Measurements from ENCODE around the gene DLG2. TPM values are rescaled to one million over a fixed set of nuclear protein-coding genes. Genes with fewer than 3 reads are reported as not detected.

DLG2 gene
- total RNA-seq, 1 donor from 2014 or later = 14.4 TPM

DNA sequence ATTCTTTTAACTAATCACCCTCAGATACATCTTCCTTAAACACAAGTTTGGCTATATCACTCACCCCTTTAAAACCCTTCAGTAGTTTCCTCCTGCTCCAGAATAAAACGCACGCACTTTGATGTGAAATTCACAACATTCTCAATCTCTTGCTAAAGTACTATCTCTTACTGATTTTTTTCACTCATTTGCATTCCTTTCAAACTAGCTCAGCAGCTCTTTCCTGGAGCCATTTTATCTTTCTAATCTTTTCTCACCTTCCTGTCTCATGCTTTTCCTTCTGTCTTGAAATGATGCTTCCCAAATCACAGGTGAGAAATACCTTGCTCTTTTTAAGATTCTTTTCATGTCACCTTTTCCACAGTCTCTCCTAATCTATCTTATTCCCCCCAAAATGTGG, 1074.4 kb downstream of the DLG2 start:
- no peak for DNase-seq

DNA sequence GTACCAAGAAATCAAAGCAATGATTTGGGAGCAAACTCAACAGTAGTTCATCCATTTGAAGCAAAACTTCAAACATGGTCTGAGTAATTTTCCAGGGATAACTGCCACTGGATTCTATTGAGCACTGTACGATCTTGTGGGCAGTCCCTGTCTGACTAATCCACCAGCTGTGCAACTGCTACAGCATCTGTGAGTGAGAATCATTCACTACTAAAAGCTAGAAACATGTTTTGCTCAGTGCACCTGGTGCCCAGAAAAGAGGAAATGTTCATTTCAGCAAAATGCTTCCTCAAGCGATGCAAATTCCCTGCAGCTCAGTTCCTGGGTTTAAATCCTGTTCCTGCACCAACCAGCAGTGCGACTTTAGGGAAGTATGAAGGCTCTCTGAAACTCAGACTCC, 1077.9 kb downstream of the DLG2 start:
- DNase-seq = peak; percentile 28

DNA sequence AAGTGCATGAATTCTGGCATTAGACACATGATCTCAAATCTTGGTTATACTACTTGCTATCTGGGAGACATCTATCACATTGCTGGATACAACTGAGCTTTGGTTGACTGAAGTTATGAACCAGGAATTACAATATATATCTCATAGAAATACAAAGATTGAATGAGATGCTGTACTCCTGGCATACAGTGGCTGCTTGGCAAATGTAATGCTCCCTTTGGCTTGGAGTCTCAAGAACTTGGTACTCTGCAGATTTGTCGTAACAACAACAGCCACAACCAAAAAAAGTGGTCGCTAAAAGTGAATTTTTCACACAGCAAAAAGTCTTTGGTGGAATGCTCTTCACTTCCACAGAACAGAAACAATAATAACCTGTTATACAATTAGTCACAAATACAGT, 1082.6 kb downstream of the DLG2 start:
- DNase-seq = no peak

DNA sequence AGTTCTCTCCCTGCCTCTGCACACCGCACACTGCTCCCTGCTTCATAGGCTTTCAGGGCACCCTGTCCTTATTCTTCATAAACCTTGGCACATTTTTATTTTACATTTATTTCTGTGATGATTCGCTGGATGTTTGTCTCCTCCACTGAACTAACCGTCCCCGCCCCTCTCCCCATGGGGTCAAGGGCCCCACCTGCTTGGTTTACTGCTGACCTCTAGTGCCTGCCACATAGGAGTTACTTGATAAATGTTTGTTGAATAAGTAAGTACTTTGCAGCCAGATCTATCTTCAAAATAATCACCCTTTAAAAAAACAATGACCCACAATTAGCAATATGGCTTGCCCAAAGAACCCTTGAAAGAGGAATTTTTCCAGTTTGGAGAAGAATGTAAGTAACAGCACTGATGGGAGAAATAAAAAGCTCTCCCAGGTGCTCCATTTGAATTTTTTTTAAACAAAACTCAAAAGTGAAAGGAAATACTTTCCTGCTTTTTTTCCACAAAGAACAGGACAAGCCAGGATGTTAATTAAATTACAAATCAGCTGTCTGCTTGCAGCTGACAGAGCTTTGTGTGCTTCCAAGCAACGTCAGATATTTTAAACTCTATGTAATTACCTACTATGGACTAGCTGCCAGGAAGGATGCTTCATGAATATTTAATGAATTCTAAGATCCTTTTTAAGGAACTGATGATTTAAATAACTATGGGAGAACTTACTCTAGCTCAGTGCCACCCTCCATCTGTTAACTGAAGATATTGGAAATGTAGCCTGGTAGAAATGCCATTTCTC, 1083.6 kb downstream of the DLG2 start:
- DNase-seq = peak; percentile 51

DNA sequence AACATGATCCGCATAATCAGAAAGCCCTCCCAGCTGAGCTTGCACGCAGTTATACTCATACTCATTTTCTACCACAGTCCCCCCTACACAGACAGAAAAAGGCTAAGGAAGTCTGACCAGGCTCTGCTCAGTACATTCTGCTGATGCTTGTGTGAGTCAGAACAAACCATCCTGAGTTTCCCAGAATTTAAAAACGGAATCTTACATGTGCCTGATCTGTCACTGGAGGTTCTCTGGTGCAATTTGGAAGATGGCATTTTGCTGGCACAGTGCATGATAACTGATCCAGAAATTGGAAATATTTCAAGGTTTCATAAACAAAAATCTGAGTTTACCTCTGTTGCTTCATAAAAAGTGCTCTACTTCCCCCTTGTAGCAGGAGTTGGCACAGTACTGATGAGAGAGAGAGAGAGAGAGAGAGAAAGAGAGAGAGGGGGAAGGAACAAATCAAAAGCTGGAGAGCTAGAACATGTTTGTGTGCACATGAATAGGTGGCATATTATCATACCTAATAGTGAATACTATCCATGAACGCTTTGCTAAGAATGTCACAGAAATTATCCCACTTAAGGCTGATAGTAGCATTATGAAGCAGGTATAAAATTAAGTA, 1085.3 kb downstream of the DLG2 start:
- DNase-seq = no peak

DNA sequence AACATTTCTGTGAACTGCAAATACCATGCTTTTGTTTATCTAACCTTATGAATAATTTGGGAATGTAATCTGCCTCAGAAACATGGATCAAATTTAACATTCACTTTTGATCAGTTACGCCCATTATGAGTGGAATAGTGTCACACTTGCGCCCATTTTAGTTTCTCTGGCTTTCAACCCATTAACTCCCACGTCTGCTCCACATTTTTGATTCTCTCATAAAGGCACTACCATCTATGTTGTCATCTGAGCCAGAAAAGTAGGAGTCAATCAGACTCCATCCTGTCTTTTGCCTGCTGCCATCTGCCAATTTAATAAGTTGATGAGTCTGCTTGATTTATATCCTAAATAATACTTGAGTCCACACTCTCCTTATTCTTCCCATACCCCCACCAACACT, 1090.7 kb downstream of the DLG2 start:
- DNase-seq = no peak

DNA sequence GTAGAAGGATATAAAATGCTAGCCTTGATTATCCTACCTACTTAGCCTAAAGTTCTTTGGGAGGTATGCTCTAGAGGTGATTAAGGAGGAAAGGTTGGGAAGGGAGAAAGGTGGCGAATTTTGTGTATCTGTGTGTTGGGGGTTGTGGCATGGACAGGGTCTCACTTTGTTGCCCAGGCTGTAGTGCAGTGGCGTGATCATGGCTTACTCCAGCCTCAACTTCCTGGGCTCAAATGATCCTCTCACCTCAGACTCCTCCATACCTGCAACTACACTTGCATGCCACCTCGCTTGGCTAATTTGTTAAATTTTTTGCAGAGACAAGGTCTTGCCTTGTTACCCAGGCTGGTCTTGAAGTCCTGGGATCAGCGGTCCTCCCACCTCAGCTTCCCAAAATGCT, 1094.8 kb downstream of the DLG2 start:
- DNase-seq = no peak

DNA sequence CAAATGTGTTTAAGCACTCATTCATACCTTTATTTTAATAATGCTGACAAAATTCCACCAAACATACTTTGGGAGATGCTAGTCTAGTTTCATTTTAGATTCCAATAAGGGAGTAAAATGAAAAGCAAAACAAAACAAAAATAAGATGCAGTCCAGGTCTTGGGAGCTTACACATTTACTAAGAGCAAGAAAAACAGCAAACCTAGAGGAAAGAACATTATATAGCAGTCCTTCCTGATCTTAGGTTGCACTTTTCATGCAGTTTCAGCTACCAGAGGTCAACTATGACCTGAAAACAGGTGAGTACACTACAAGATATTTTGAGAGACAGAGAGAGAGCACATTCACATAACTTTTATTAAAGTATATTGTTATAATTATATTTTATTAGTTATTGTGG, 1100.9 kb downstream of the DLG2 start:
- DNase-seq = no peak

- peak; percentile 51 for DNase-seq
Observed at GRCh38 chr11:84524422-84525051, 1102.6 kb downstream of the DLG2 start.

- no peak for DNase-seq
Observed at GRCh38 chr11:84522331-84522730, 1104.8 kb downstream of the DLG2 start.

DNA sequence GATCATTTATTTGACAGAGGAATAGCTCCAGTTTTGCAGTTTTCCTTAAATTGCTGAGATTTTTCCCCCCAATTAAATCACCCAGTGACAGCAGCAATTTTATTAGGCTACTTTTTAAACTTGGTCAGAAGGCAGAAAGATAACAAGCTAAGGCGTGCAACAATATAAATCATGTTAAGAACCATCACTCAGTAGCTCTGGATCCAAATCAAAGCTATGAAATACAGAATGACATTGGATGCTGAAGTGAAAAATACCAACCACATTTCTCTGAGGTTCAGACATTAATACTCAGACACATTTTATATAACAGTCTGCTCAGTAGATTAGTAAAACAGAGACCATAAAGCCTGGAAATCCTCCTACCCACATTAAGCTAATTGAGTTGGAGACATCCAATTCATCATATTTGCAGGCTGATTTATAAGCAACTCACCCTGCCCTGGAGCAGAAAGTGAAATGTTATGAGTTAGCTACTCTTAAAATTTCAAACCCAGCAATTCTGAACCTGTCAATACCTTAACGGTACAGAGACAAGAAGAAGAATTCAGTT, 1108.4 kb downstream of the DLG2 start:
- peak; percentile 9 for DNase-seq

- no peak for DNase-seq
Observed at GRCh38 chr11:84514436-84514835, 1112.7 kb downstream of the DLG2 start.

DNA sequence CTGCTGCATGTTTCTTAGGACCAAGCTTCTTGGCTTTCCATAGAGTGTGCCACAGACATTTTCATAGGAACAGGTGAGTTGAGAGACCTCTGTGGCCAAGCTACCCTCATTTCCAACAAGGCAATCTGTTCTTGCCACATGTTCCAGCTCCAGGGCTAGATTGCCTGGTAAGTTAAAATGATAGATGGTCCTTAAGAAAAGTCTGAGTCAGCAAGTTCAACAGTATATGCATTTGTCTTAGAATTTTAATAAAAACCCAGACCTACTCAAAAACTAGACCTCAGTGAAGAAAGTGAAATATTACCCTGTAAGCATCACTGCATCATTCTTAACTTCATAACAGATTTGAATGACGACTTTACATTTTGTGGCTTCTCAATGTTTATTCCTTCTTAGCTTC, 1123.6 kb downstream of the DLG2 start:
- DNase-seq = no peak

DNA sequence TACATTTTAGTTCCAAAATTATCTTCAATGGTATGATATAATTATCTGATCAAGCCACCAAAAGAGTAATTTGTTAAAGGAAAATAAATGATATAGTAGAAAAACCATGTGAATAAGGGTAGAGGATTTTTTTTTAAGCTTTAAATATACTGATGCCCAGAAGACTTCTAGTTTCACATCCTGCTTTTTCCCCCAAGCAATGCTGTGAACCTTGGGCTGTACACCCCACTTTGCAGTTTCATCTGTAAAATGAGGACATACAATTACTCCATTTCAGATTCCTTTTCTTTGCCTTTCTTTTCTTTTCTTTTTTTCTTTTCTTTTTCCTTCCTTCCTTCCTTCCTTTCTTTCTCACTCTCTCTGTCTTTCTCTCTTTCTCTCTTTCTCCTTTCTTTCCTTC, 1125.4 kb downstream of the DLG2 start:
- no peak for DNase-seq

DNA sequence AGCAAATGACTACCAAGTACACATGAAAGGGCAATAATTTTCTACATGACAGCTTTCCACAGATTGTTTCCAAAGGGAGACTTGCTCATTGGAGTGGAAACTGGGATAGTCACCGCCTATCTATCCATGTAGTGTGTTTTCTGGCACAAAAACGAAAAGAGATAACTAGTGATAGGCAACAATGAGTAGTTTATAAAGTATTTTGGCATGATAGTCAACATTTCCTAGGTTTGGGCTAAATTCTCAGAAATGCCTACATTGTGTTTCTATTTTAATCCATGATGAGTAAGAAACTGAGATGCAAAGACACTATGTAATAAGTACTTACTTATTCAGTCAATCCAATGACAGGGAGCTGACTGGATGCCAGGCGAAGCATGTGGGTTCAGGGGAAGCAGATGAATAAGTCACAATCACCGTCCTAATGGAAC, 1129.1 kb downstream of the DLG2 start:
- no peak for DNase-seq

DNA sequence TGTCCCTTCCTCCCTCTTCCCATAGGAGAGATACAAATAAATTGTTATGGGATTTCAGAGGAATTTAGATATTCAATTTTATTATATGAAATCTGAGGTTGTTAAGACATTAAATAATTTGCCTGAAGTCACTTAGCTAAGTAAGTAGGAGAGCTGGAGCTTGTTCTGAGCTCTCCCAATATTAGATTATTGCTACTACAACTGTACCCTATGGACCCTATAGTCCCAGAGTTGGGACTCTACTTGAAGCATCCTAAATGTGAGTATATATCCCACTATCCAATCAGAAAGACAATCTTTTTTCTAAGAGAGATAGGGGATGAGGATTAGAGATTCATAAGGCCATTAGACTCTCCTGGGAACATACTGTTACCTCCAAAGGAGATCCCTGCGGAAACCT, 1130.0 kb downstream of the DLG2 start:
- no peak for DNase-seq

DNA sequence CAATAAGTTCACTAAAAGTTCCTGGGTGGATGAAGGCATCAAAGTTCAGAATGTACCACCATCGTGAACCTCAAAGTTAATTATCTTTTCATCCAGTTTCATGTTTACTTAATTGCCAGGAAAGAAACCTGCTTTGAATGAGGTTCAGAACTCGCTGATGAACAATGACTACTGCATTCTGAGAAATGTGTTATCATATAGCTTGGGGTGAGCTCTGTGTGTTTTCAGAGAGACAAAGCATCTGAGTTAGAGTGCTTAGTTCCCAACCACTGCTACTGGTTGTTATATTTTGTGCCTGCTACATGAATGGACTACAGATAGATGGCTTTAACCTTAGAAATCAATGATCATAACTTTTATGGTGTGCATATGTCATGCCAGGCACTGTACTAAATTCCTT, 1131.0 kb downstream of the DLG2 start:
- no peak for DNase-seq

GRCh38 chr11:84480131-84480530, 1147.0 kb downstream of the DLG2 start:
- DNase-seq = no peak

DNA sequence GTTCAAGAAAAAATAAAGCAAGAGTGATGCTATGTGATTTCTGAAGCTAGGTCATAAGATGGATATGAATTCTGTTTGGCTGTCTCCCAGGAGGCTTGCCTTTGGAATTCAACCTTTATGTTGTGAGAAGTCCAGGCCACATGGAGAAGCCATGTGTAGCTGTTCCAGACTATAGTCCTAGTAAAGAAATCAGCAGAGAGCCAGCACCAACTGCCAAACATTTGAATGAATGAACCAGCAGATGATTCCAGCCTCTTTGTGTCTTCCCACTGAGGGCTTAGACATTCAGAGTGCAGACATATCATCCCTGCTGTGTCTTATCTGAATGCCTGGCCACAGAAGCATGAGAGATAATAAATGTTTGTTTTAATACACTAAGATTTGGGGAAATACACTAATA, 1150.6 kb downstream of the DLG2 start:
- peak; percentile 15 for DNase-seq

GRCh38 chr11:84471501-84471900, 1155.6 kb downstream of the DLG2 start:
- DNase-seq = no peak

- DNase-seq = no peak
Observed at GRCh38 chr11:84468235-84468634, 1158.9 kb downstream of the DLG2 start.

DNA sequence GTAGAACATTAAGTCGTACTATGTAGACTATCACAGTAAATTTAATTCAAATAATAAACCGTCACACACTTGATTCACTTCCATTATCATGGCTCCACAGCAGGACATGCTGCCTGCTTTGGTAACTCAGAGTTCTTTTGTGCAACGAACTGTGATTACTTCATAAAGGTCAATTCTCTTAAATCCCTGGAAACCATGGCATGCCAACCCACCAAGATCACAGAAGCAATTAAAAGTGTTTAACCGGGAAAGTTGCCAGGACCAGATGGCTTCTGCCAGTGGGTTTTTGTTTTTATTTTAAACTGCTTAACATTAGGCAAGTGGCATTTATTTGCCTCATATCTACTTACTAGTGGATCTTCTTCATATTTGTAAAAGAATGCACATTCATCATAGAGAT, 1162.1 kb downstream of the DLG2 start:
- DNase-seq = peak; percentile 65

DNA sequence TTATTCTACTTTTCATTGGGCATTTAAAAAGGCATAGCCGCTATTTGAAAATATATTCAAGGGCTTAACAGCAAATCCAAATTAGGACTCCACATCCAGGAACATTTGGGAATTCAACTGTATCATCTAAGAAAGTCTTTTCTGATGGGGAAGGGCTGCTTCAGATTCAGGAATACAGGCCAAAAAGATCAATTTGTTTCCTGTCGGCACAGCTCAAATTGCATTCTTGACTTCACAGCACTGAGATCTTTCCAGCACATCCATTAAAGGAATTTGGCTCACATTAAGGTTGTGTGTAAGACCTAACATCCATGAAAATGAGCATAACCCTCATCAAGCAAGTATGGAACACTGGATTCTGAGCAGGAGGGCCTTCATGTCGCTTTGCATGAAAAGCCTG, 1171.5 kb downstream of the DLG2 start:
- peak; percentile 82 for DNase-seq

Measured in tongue (tissue), 2 donors.